H1 (cell line): ENCODE data around the gene TIMP4.

Experiments
- ASH2L ChIP-seq: fragments of 200-600, 300-600 bp; sonication (generic); IDR thresholded peaks from one replicate; pipeline ENCODE4 v1.7.1; 2017; ENCODE audit warnings: low read length
- ATF3 ChIP-seq: IDR thresholded peaks from 2 replicates; pipeline ENCODE4 v1.6.1; 2011; ENCODE audit warnings: low read depth, mild to moderate bottlenecking, low read length; ENCODE audit not compliant: insufficient read depth
- BACH1 ChIP-seq: IDR thresholded peaks from 2 replicates; pipeline ENCODE4 v1.6.1; 2012; ENCODE audit warnings: low read length, improper control_type of control experiment
- CTCF ChIP-seq, 3 experiments: IDR thresholded peaks; 1 replicate in 2 of 3; 2 replicates in 1 of 3; pipeline versions ENCODE4 v1.5.1 to v1.6.1; 2011; ENCODE audit warnings: low read length in 3 of 3, mild to moderate bottlenecking in 3 of 3, inconsistent platforms in 2 of 3, low read depth in 1 of 3, moderate library complexity in 1 of 3; ENCODE audit not compliant: insufficient read depth in 1 of 3; ENCODE audit errors: control extremely low read depth in 1 of 3
- EGR1 ChIP-seq: IDR thresholded peaks from 2 replicates; pipeline ENCODE4 v1.6.1; 2011; ENCODE audit warnings: low read depth, low read length, borderline replicate concordance
- EP300 ChIP-seq, 2 experiments: IDR thresholded peaks; 1 replicate in 1 of 2; 2 replicates in 1 of 2; pipeline ENCODE4 v1.6.1; 2011 to 2012; ENCODE audit warnings: low read depth in 2 of 2, low read length in 2 of 2, mild to moderate bottlenecking in 2 of 2, borderline replicate concordance in 1 of 2, inconsistent platforms in 1 of 2, moderate library complexity in 1 of 2
- POLR2A ChIP-seq, 2 experiments: IDR thresholded peaks; 1 replicate in 1 of 2; 2 replicates in 1 of 2; pipeline ENCODE4 v1.6.1; 2011; ENCODE audit warnings: low read depth in 2 of 2, low read length in 2 of 2, mild to moderate bottlenecking in 2 of 2; ENCODE audit errors: control extremely low read depth in 1 of 2
- POLR2AphosphoS5 ChIP-seq: IDR thresholded peaks from 2 replicates; pipeline ENCODE4 v1.6.1; 2011; ENCODE audit warnings: low read depth, low read length
- SIX5 ChIP-seq: IDR thresholded peaks from 2 replicates; pipeline ENCODE4 v1.6.1; 2011; ENCODE audit warnings: mild to moderate bottlenecking, low read depth, low read length
- YY1 ChIP-seq: IDR thresholded peaks from 2 replicates; pipeline ENCODE4 v1.6.1; 2011; ENCODE audit warnings: low read depth, mild to moderate bottlenecking, low read length

- TF ChIP-seq ATF3: no peak
- no peak for TF ChIP-seq SIX5
- TF ChIP-seq POLR2A (IDR thresholded peaks at IDR 0.05; ENCODE audit: control extremely low read depth in 1 of 2, low read depth in 2 of 2, low read length in 2 of 2): no peak
- no peak for TF ChIP-seq CTCF (IDR thresholded peaks at IDR 0.05; ENCODE audit: control extremely low read depth in 1 of 3, insufficient read depth in 1 of 3, low read depth in 1 of 3, low read length in 3 of 3)
- no peak for TF ChIP-seq YY1
- no peak for TF ChIP-seq ASH2L
- no peak for TF ChIP-seq EP300 (IDR thresholded peaks at IDR 0.05; ENCODE audit: borderline replicate concordance in 1 of 2, low read depth in 2 of 2, low read length in 2 of 2)
- no peak for TF ChIP-seq EGR1
- TF ChIP-seq POLR2AphosphoS5: no peak
- TF ChIP-seq BACH1: no peak
Observed at GRCh38 chr3:12188681-12189287, 30.1 kb upstream of the TIMP4 start.
